Liver (tissue), 9 donors: Measurements from ENCODE around the gene BPIFA3. TPM values are rescaled to one million over a fixed set of nuclear protein-coding genes. Genes with fewer than 3 reads are reported as not detected.

Experiments
- DNase-seq: peaks from one replicate; pipeline ENCODE4 v3.0.0-alpha.2; 2017; ENCODE audit warnings: low spot score
- H3K27ac ChIP-seq, 2 donors: one replicate each; pipeline ENCODE4 v1.7.0; 2013; ENCODE audit warnings: inconsistent platforms in 2 of 2, low read length in 2 of 2, control low read depth in 1 of 2, low read depth in 1 of 2, mild to moderate bottlenecking in 1 of 2
- H3K27me3 ChIP-seq, 4 donors: one replicate each; pipeline versions ENCODE4 v1.6.1 to v1.7.0; 2013; ENCODE audit warnings: low read length in 3 of 4, inconsistent platforms in 1 of 4, mild to moderate bottlenecking in 1 of 4, moderate library complexity in 1 of 4; ENCODE audit not compliant: control insufficient read depth in 4 of 4, insufficient read depth in 4 of 4
- H3K36me3 ChIP-seq, 4 donors: one replicate each; pipeline versions ENCODE4 v1.6.1 to v1.7.0; 2013; ENCODE audit warnings: low read length in 3 of 4, mild to moderate bottlenecking in 3 of 4, low read depth in 1 of 4, moderate library complexity in 1 of 4; ENCODE audit not compliant: control insufficient read depth in 4 of 4, insufficient read depth in 3 of 4
- H3K4me1 ChIP-seq, 4 donors: one replicate each; pipeline versions ENCODE4 v1.6.1 to v1.7.0; 2013; ENCODE audit warnings: low read length in 3 of 4, mild to moderate bottlenecking in 3 of 4, moderate library complexity in 1 of 4; ENCODE audit not compliant: control insufficient read depth in 4 of 4, insufficient read depth in 4 of 4
- H3K4me3 ChIP-seq, 3 donors: one replicate each; pipeline versions ENCODE4 v1.6.1 to v1.7.0; 2013; ENCODE audit warnings: low read length in 3 of 3, control low read depth in 1 of 3, low read depth in 1 of 3, mild to moderate bottlenecking in 1 of 3
- H3K9ac ChIP-seq, 2 donors: one replicate each; pipeline ENCODE4 v1.7.0; 2013; ENCODE audit warnings: low read length in 2 of 2, mild to moderate bottlenecking in 2 of 2, moderate library complexity in 2 of 2, control low read depth in 1 of 2, low read depth in 1 of 2
- H3K9me3 ChIP-seq, 4 donors: one replicate each; pipeline versions ENCODE4 v1.6.1 to v1.7.0; 2013; ENCODE audit warnings: low read length in 3 of 4; ENCODE audit not compliant: control insufficient read depth in 4 of 4
- FOXA1 ChIP-seq: IDR thresholded peaks from 2 replicates; pipeline ENCODE4 v1.6.1; 2016; ENCODE audit warnings: antibody characterized with exemption
- FOXA2 ChIP-seq: IDR thresholded peaks from 2 replicates; pipeline ENCODE4 v1.6.1; 2016; ENCODE audit warnings: antibody characterized with exemption
- HNF4A ChIP-seq, 2 donors: conservative IDR thresholded peaks; 2 replicates each; pipeline ENCODE4 v1.6.1; 2016; ENCODE audit warnings: antibody characterized with exemption in 2 of 2, mild to moderate bottlenecking in 2 of 2
- JUND ChIP-seq, 2 donors: IDR thresholded peaks; 2 replicates each; pipeline ENCODE4 v1.6.1; 2016; ENCODE audit warnings: antibody characterized with exemption in 2 of 2
- NR2F2 ChIP-seq: IDR thresholded peaks from 2 replicates; pipeline ENCODE4 v1.6.1; 2016; ENCODE audit warnings: antibody characterized with exemption
- RAD21 ChIP-seq, 2 donors: IDR thresholded peaks; 2 replicates each; pipeline ENCODE4 v1.6.1; 2016; ENCODE audit warnings: antibody characterized with exemption in 2 of 2, mild to moderate bottlenecking in 2 of 2
- RXRA ChIP-seq, 2 donors: IDR thresholded peaks; 2 replicates each; pipeline ENCODE4 v1.6.1; 2017 to 2018; ENCODE audit warnings: antibody characterized with exemption in 2 of 2, mild to moderate bottlenecking in 1 of 2
- SP1 ChIP-seq: IDR thresholded peaks from 2 replicates; pipeline ENCODE4 v1.6.1; 2018; ENCODE audit warnings: antibody characterized with exemption, mild to moderate bottlenecking
- TAF1 ChIP-seq: conservative IDR thresholded peaks from 2 replicates; pipeline ENCODE4 v1.6.1; 2016; ENCODE audit warnings: antibody characterized with exemption, mild to moderate bottlenecking
- YY1 ChIP-seq: IDR thresholded peaks from 2 replicates; pipeline ENCODE4 v1.6.1; 2016; ENCODE audit warnings: antibody characterized with exemption, mild to moderate bottlenecking
- WGBS: extraction: QIAGEN DNeasy Blood & Tissue Kit; methylation state at CpG from one replicate; pipeline ENCODE4 v1.1.7; 2013; 5-methylcytosine and 5-hydroxymethylcytosine counted together
- polyA plus RNA-seq, 2 donors: library from polyadenylated mRNA; stranded (reverse) in 1 of 2; unstranded in 1 of 2; fragments of 200-250 nt in 1 of 2; fragments of >200 nt in 1 of 2; fragmentation: Nextera tagmentation in 1 of 2; extraction: Ambion mirVana in 1 of 2; gene quantifications; one replicate each; pipeline versions ENCODE4 v1.2.1 to v1.2.3, GENCODE V29; 2013 to 2015
- total RNA-seq, 2 donors: library from RNA; depleted of rRNA; stranded (reverse); fragments of >200 nt; gene quantifications; one replicate each; pipeline ENCODE4 v1.2.3, GENCODE V29; 2014
- TF ChIP-seq, protein P1 (sequence below): IDR thresholded peaks from 2 replicates; pipeline ENCODE4 v1.6.1; 2016; ENCODE audit warnings: antibody characterized with exemption
- TF ChIP-seq, protein P2 (sequence below): IDR thresholded peaks from 2 replicates; pipeline ENCODE4 v1.6.1; 2016; ENCODE audit warnings: antibody characterized with exemption, mild to moderate bottlenecking
- TF ChIP-seq, protein P3 (sequence below): IDR thresholded peaks from 2 replicates; pipeline ENCODE4 v1.6.1; 2016; ENCODE audit warnings: antibody characterized with exemption
- TF ChIP-seq, protein P4 (sequence below): fragments of 150-350 bp; IDR thresholded peaks from 2 replicates; pipeline ENCODE4 v1.5.1; 2017; ENCODE audit warnings: improper control_type of control experiment, low read depth, low read length; ENCODE audit not compliant: missing input control
- donor health status: healthy.
- donor health status: healthy.
- donor health status: healthy.
- donor health status: healthy.
- donor health status: healthy.

The BPIFA3 gene
- total and polyA plus RNA-seq, 4 donors, result not detected

DNA sequence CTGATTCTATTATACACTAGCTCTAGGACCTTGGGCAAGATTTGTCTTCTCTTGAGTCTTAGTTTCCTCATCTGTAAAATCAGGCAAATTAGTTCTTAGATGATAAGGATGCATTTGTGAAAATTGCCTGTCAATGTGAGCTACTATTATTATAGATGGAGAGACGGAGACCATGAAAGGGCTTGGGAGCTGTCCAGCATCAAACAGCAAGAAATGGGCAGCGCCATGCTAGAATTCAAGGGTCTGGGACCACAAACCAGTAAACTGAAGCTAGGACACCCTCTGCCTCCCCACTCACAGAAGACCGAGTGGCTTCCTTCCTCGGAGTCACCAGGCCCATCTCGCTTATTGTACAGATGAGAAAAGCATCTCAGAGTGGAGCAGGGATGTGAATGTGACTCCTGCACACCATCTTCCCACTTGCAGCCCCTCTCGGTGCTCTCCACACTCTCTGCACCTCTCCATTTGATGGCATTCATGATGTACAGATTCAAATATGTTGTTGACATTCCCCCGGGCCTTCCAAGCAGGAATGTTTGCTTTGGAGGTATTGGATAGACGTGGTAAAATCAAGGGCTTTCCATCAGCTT is 24.1 kb upstream of the BPIFA3 start:
- 72% methylated on average over 8 of the region's 8 CpGs for WGBS
- no peak for DNase-seq
- TF ChIP-seq FOXA1 (no peak), SP1 (no peak), NR2F2 (no peak)
- TF ChIP-seq, protein P1, sequence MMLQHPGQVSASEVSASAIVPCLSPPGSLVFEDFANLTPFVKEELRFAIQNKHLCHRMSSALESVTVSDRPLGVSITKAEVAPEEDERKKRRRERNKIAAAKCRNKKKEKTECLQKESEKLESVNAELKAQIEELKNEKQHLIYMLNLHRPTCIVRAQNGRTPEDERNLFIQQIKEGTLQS, result no peak
- TF ChIP-seq, protein P2, sequence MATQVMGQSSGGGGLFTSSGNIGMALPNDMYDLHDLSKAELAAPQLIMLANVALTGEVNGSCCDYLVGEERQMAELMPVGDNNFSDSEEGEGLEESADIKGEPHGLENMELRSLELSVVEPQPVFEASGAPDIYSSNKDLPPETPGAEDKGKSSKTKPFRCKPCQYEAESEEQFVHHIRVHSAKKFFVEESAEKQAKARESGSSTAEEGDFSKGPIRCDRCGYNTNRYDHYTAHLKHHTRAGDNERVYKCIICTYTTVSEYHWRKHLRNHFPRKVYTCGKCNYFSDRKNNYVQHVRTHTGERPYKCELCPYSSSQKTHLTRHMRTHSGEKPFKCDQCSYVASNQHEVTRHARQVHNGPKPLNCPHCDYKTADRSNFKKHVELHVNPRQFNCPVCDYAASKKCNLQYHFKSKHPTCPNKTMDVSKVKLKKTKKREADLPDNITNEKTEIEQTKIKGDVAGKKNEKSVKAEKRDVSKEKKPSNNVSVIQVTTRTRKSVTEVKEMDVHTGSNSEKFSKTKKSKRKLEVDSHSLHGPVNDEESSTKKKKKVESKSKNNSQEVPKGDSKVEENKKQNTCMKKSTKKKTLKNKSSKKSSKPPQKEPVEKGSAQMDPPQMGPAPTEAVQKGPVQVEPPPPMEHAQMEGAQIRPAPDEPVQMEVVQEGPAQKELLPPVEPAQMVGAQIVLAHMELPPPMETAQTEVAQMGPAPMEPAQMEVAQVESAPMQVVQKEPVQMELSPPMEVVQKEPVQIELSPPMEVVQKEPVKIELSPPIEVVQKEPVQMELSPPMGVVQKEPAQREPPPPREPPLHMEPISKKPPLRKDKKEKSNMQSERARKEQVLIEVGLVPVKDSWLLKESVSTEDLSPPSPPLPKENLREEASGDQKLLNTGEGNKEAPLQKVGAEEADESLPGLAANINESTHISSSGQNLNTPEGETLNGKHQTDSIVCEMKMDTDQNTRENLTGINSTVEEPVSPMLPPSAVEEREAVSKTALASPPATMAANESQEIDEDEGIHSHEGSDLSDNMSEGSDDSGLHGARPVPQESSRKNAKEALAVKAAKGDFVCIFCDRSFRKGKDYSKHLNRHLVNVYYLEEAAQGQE, result peak; percentile 96

DNA sequence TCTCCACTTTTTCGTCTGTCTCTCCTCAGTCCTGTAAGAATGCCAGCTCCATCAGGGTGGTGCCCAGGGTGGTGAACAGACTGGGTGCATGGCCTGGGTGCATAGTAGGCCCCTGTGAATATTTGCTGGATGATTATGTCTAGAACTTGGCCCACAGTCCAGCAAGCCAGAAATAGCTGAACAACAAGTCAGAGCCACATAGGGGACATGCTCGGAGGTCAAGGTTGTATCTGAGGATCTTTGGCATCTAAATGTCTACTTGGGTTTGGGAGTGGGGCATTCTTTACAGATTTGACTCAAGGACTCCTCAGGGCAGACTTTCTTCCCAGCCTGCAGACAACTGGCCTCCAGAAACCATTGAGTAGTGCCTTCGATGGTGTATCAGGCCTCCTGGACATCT is 18.1 kb upstream of the BPIFA3 start:
- no peak for TF ChIP-seq RAD21 (IDR thresholded peaks at IDR 0.05)
- TF ChIP-seq, protein P1, result no peak
- no peak for TF ChIP-seq FOXA1
- TF ChIP-seq FOXA2, result no peak
- no peak for TF ChIP-seq NR2F2
- TF ChIP-seq, protein P3, sequence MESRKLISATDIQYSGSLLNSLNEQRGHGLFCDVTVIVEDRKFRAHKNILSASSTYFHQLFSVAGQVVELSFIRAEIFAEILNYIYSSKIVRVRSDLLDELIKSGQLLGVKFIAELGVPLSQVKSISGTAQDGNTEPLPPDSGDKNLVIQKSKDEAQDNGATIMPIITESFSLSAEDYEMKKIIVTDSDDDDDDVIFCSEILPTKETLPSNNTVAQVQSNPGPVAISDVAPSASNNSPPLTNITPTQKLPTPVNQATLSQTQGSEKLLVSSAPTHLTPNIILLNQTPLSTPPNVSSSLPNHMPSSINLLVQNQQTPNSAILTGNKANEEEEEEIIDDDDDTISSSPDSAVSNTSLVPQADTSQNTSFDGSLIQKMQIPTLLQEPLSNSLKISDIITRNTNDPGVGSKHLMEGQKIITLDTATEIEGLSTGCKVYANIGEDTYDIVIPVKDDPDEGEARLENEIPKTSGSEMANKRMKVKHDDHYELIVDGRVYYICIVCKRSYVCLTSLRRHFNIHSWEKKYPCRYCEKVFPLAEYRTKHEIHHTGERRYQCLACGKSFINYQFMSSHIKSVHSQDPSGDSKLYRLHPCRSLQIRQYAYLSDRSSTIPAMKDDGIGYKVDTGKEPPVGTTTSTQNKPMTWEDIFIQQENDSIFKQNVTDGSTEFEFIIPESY, result no peak
- H3K27ac ChIP-seq, result no peak overlapping the region
- no peak for DNase-seq
- H3K27me3 ChIP-seq, result peaks cover 0 to 3% (median 0%) of the 10 kb centered on the region in 4 donors
- H3K9me3 ChIP-seq, result no peaks in the 10 kb centered on the region
- H3K9ac ChIP-seq, result no peak overlapping the region
- H3K4me3 ChIP-seq, result no peak overlapping the region
- WGBS, result 78% methylated on average over 3 of the region's 3 CpGs
- H3K4me1 ChIP-seq, result no peaks in the 10 kb centered on the region
- no peaks in the 10 kb centered on the region for H3K36me3 ChIP-seq

More for the DNA sequence above, 24.1 kb upstream of the BPIFA3 start:
- peaks cover 3 to 11% (median 8%) of the 10 kb centered on the region in 4 donors for H3K4me1 ChIP-seq
- H3K4me3 ChIP-seq, result no peak overlapping the region
- no peaks in the 10 kb centered on the region for H3K27me3 ChIP-seq
- no peaks in the 10 kb centered on the region for H3K36me3 ChIP-seq
- no peak overlapping the region for H3K27ac ChIP-seq
- H3K9me3 ChIP-seq, result no peaks in the 10 kb centered on the region
- H3K9ac ChIP-seq, result no peak overlapping the region

DNA sequence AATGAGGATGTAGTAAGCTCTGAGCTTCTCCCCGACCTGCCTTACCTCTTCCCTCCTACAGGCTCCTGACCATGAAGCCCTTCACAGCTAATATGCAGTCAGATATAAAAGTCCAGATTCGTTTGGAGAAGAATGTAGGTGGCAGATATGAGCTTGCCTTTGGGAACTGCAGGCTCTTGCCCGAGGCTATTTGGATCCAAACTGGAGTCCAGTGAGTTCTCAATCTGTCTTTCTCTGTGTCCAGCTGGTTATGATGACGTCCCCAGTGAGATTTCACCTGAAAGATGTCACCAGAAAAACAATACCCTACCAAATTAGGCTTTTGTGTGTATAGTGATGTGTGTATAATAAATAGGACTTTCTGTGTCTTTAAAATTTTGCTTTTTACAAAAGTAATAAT is 14.7 kb upstream of the BPIFA3 start:
- Histone ChIP-seq H3K9ac (no peak overlapping the region), H3K36me3 (no peaks in the 10 kb centered on the region), H3K27ac (no peak overlapping the region), H3K9me3 (no peaks in the 10 kb centered on the region), H3K27me3 (peaks cover 0 to 5% (median 0%) of the 10 kb centered on the region in 4 donors), H3K4me1 (no peaks in the 10 kb centered on the region), H3K4me3 (no peak overlapping the region)
- TF ChIP-seq RAD21 (IDR thresholded peaks at IDR 0.05) (no peak), FOXA1 (no peak), TAF1 (no peak), RXRA (IDR thresholded peaks at IDR 0.05) (no peak), HNF4A (conservative IDR thresholded peaks at IDR 0.05) (no peak), NR2F2 (no peak), YY1 (no peak), JUND (IDR thresholded peaks at IDR 0.05) (no peak)
- TF ChIP-seq, protein P2, result no peak
- TF ChIP-seq, protein P4, sequence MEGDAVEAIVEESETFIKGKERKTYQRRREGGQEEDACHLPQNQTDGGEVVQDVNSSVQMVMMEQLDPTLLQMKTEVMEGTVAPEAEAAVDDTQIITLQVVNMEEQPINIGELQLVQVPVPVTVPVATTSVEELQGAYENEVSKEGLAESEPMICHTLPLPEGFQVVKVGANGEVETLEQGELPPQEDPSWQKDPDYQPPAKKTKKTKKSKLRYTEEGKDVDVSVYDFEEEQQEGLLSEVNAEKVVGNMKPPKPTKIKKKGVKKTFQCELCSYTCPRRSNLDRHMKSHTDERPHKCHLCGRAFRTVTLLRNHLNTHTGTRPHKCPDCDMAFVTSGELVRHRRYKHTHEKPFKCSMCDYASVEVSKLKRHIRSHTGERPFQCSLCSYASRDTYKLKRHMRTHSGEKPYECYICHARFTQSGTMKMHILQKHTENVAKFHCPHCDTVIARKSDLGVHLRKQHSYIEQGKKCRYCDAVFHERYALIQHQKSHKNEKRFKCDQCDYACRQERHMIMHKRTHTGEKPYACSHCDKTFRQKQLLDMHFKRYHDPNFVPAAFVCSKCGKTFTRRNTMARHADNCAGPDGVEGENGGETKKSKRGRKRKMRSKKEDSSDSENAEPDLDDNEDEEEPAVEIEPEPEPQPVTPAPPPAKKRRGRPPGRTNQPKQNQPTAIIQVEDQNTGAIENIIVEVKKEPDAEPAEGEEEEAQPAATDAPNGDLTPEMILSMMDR, result no peak
- DNase-seq, result no peak
- WGBS, result 47% methylated on average over 4 of the region's 4 CpGs
